Activated naive CD4-positive, alpha-beta T cell treated with Interleukin-2 at 50 U/mL for 16 hours (primary cell): Measurements from ENCODE around the gene CASZ1.

ENCODE experiments used
- DNase-seq: peaks from one replicate; pipeline ENCODE4 v3.0.0-alpha.2; 2020

CASZ1 gene

GRCh38 chr1:10635085-10635896 is 161.2 kb downstream of the CASZ1 start:
- no peak for DNase-seq

- DNase-seq = no peak
Observed at GRCh38 chr1:10634428-10635084, 161.9 kb downstream of the CASZ1 start.

GRCh38 chr1:10634075-10634427 is 162.4 kb downstream of the CASZ1 start:
- no peak for DNase-seq

- DNase-seq = no peak
Observed at GRCh38 chr1:10633416-10633815, 163.0 kb downstream of the CASZ1 start.

GRCh38 chr1:10632691-10633090 is 163.8 kb downstream of the CASZ1 start:
- no peak for DNase-seq

GRCh38 chr1:10631811-10632593 is 164.4 kb downstream of the CASZ1 start:
- DNase-seq = no peak

GRCh38 chr1:10631121-10631810 is 165.2 kb downstream of the CASZ1 start:
- no peak for DNase-seq

GRCh38 chr1:10630661-10631120 is 165.8 kb downstream of the CASZ1 start:
- no peak for DNase-seq

- no peak for DNase-seq
Observed at GRCh38 chr1:10629816-10630571, 166.5 kb downstream of the CASZ1 start.

- DNase-seq = no peak
Observed at GRCh38 chr1:10629091-10629815, 167.2 kb downstream of the CASZ1 start.

- DNase-seq = no peak
Observed at GRCh38 chr1:10628685-10629084, 167.8 kb downstream of the CASZ1 start.

GRCh38 chr1:10626791-10627410 is 169.5 kb downstream of the CASZ1 start:
- DNase-seq = no peak

GRCh38 chr1:10626131-10626731 is 170.2 kb downstream of the CASZ1 start:
- DNase-seq = no peak

- DNase-seq = no peak
Observed at GRCh38 chr1:10625554-10625953, 170.9 kb downstream of the CASZ1 start.

- no peak for DNase-seq
Observed at GRCh38 chr1:10625076-10625475, 171.4 kb downstream of the CASZ1 start.

GRCh38 chr1:10624256-10625050 is 172.0 kb downstream of the CASZ1 start:
- DNase-seq = no peak

GRCh38 chr1:10623686-10624145 is 172.7 kb downstream of the CASZ1 start:
- no peak for DNase-seq

- no peak for DNase-seq
Observed at GRCh38 chr1:10622910-10623685, 173.3 kb downstream of the CASZ1 start.

- DNase-seq = no peak
Observed at GRCh38 chr1:10621906-10622305, 174.5 kb downstream of the CASZ1 start.
